ENCODE results near the gene APBB2. TPM values are rescaled to one million over a fixed set of nuclear protein-coding genes. Genes with fewer than 3 reads are reported as not detected.
A peak's percentile ranks its signal among the peaks of the same experiment; 100 is the strongest.

Gene APBB2
- total and polyA plus RNA-seq, 2 donors: 20.6 to 67.8 TPM

GRCh38 chr4:40949358-40950100 lies 264.8 kb downstream of the APBB2 start:
- no peak for DNase-seq (ENCODE audit: extremely low spot score)
- H3K4me1 ChIP-seq (ENCODE audit: insufficient read depth): no peaks in the 10 kb centered on the region
- no peak overlapping the region for H3K4me3 ChIP-seq (ENCODE audit: low read depth, low read length)
- WGBS: 85% methylated on average over 23 of the region's 23 CpGs
- H3K27ac ChIP-seq (ENCODE audit: low read depth): no peak overlapping the region
- no peaks in the 10 kb centered on the region for H3K36me3 ChIP-seq (ENCODE audit: insufficient read depth)

DNA sequence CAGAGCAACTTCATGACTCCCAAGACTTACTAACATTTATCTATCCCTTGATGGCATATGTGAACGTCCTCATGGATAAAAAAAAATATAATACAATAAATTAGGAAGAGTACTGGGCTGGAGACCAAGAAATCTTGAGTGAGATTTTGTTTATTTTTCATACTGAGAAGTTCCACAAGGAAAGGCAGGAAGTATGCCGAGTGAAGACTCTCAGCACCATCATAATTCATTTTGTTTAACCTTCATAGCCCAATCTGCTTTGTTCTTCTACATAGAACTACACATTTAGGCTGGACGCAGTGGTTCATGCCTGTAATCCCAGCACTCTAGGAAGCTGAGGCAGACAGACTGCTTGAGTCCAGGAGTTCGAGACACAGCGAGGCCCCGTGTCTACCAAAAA lies 266.3 kb downstream of the APBB2 start:
- 38% methylated on average over 6 of the region's 6 CpGs for WGBS
- no peak overlapping the region for H3K4me3 ChIP-seq (ENCODE audit: low read depth, low read length)
- no peaks in the 10 kb centered on the region for H3K36me3 ChIP-seq (ENCODE audit: insufficient read depth)
- H3K27ac ChIP-seq (ENCODE audit: low read depth): no peak overlapping the region
- DNase-seq (ENCODE audit: extremely low spot score): peak; percentile 35
- H3K4me1 ChIP-seq (ENCODE audit: insufficient read depth): no peaks in the 10 kb centered on the region

GRCh38 chr4:40946652-40947051 lies 267.7 kb downstream of the APBB2 start:
- Histone ChIP-seq H3K4me3 (ENCODE audit: low read depth, low read length) (no peak overlapping the region), H3K4me1 (ENCODE audit: insufficient read depth) (no peaks in the 10 kb centered on the region), H3K36me3 (ENCODE audit: insufficient read depth) (no peaks in the 10 kb centered on the region), H3K27ac (ENCODE audit: low read depth) (no peak overlapping the region)
- 87% methylated on average over 9 of the region's 9 CpGs for WGBS
- DNase-seq (ENCODE audit: extremely low spot score): no peak

DNA sequence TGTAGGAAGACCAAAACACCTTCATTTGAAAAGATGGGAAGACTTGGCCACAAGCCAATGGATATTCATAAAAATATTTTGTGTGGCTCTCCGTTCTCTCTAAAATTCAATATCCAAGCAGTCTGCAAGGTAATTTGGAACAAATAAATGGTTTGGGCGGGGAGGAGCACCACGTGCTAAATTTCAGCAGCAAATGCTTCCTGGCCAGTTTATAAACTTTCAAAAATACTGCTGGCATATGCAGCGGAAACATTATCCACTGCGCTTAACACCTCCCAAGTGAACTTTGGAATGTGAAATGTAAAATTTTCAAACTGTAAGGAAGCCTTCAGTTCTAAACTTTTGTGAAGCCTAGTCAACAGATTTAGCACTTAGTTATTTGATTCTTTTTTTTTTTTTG lies 273.6 kb downstream of the APBB2 start:
- Histone ChIP-seq H3K4me3 (ENCODE audit: low read depth, low read length) (no peak overlapping the region), H3K4me1 (ENCODE audit: insufficient read depth) (no peaks in the 10 kb centered on the region), H3K36me3 (ENCODE audit: insufficient read depth) (no peaks in the 10 kb centered on the region), H3K27ac (ENCODE audit: low read depth) (no peak overlapping the region)
- 30% methylated on average over 5 of the region's 5 CpGs for WGBS
- no peak for DNase-seq (ENCODE audit: extremely low spot score)

DNA sequence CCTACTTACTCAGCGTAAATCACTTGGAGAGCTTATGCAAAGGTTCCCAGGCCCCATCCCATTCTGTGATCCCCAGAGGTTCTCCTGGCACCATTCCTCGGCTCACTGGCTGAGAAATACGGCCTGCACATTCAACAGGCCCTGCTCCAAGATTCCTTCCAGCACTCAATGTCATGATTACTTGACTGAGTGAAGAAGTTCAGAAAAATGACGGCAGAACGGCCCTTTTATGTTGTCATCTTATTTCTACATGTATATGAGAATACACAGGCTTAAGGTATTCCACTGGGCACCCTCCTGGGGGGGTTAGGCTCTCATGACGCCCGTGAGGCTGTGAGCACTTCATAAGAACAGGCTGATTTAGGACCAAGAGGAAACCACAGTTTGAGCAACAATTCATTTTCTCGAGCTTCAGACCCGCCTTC lies 274.0 kb downstream of the APBB2 start:
- no peak overlapping the region for H3K4me3 ChIP-seq (ENCODE audit: low read depth, low read length)
- H3K4me1 ChIP-seq (ENCODE audit: insufficient read depth): no peaks in the 10 kb centered on the region
- WGBS: 43% methylated on average over 9 of the region's 9 CpGs
- no peak for DNase-seq (ENCODE audit: extremely low spot score)
- H3K36me3 ChIP-seq (ENCODE audit: insufficient read depth): no peaks in the 10 kb centered on the region
- H3K27ac ChIP-seq (ENCODE audit: low read depth): no peak overlapping the region

GRCh38 chr4:40939856-40940255 lies 274.5 kb downstream of the APBB2 start:
- no peaks in the 10 kb centered on the region for H3K36me3 ChIP-seq (ENCODE audit: insufficient read depth)
- H3K4me3 ChIP-seq (ENCODE audit: low read depth, low read length): no peak overlapping the region
- no peaks in the 10 kb centered on the region for H3K4me1 ChIP-seq (ENCODE audit: insufficient read depth)
- no peak overlapping the region for H3K27ac ChIP-seq (ENCODE audit: low read depth)
- DNase-seq (ENCODE audit: extremely low spot score): no peak
- WGBS: 73% methylated on average over 2 of the region's 2 CpGs

GRCh38 chr4:40938337-40938736 lies 276.0 kb downstream of the APBB2 start:
- WGBS: 91% methylated on average over 5 of the region's 5 CpGs
- no peak overlapping the region for H3K27ac ChIP-seq (ENCODE audit: low read depth)

GRCh38 chr4:40937140-40937725 lies 277.1 kb downstream of the APBB2 start:
- Histone ChIP-seq H3K36me3 (ENCODE audit: insufficient read depth) (no peaks in the 10 kb centered on the region), H3K27ac (ENCODE audit: low read depth) (no peak overlapping the region), H3K4me3 (ENCODE audit: low read depth, low read length) (no peak overlapping the region), H3K4me1 (ENCODE audit: insufficient read depth) (no peaks in the 10 kb centered on the region)
- 77% methylated on average over 2 of the region's 2 CpGs for WGBS
- DNase-seq (ENCODE audit: extremely low spot score): no peak

More at GRCh38 chr4:40938337-40938736, 276.0 kb downstream of the APBB2 start:
- no peak for DNase-seq (ENCODE audit: extremely low spot score)
- H3K4me3 ChIP-seq (ENCODE audit: low read depth, low read length): no peak overlapping the region
- no peaks in the 10 kb centered on the region for H3K4me1 ChIP-seq (ENCODE audit: insufficient read depth)
- no peaks in the 10 kb centered on the region for H3K36me3 ChIP-seq (ENCODE audit: insufficient read depth)

DNA sequence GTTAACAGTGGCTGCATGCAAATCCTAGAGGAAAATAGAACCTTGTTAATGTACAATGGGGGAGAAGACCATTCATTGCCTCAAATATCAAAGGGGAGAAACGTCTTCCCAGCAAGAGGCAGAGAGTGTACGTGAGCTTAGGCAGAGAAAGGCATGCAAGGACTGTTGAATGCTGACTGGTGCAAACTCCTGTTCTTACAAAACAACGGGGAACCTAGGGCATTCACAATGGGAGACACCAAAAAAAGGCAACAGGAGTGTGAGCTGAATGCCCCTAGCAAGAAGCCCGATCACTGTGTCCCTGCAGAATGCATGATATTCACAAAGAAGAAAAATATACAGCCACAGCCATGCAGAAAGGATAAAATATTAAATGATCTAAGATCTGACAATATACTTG lies 279.7 kb downstream of the APBB2 start:
- Histone ChIP-seq H3K36me3 (ENCODE audit: insufficient read depth) (no peaks in the 10 kb centered on the region), H3K27ac (ENCODE audit: low read depth) (no peak overlapping the region), H3K4me1 (ENCODE audit: insufficient read depth) (no peaks in the 10 kb centered on the region), H3K4me3 (ENCODE audit: low read depth, low read length) (no peak overlapping the region)
- 78% methylated on average over 4 of the region's 4 CpGs for WGBS
- no peak for DNase-seq (ENCODE audit: extremely low spot score)

DNA sequence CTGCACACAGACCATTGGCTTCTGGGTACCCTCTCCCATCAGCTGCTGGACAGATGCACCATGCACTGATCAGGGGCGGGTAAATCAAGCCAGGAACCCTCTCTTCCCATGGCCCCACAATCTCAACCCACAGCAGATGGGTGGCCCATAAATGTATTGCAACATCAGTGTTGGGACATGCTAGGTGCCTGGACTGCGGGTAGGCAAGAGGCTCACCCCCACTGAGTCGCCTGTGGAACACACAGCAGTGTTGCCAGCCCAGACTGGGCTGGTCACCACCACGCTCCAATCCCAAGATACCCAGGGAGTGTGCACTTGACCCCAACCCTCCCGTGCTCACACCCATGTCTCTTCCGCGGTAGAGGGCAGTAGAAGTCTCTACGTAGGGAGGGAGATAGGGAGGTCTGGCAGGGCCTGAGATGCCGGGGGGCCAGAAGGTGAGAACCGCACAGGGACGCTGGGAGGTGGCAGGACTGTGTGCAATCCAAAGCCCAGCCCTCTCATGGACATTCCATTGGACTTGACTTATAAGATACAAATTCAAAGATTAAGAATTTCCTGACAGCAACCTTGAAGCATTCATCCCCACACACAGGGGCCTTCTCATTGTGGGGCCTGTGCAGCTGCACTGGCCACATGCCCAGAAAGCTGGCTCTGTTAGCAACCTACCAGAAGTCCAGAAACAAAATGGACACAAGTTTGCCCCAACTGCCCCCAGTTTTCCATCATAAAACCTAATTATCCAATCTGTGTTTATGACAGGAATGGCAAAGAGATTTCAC lies 280.9 kb downstream of the APBB2 start:
- Histone ChIP-seq H3K4me3 (ENCODE audit: low read depth, low read length) (no peak overlapping the region), H3K27ac (ENCODE audit: low read depth) (no peak overlapping the region), H3K4me1 (ENCODE audit: insufficient read depth) (no peaks in the 10 kb centered on the region), H3K36me3 (ENCODE audit: insufficient read depth) (no peaks in the 10 kb centered on the region)
- no peak for DNase-seq (ENCODE audit: extremely low spot score)
- WGBS: 89% methylated on average over 11 of the region's 11 CpGs

DNA sequence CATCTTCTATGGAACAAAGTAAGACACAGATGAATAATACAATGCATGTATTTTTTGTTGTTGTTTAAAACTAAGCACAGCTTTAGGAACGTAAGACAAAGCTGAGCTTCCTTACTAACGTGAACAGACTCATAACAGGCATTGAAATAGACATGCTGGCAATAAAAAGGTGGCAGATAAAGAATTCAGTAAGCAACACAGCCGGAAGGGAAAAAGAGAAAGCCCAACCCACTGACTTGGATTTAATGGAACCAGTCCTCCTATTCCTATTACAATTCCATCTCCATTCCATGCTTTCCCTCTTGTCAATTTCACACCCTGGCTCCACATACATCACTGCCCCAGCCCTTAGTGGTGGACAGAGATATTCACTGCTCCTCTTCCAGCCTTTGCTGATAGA lies 282.5 kb downstream of the APBB2 start:
- no peak overlapping the region for H3K4me3 ChIP-seq (ENCODE audit: low read depth, low read length)

GRCh38 chr4:40931238-40931637 lies 283.1 kb downstream of the APBB2 start:
- no peak overlapping the region for H3K4me3 ChIP-seq (ENCODE audit: low read depth, low read length)
- no peaks in the 10 kb centered on the region for H3K36me3 ChIP-seq (ENCODE audit: insufficient read depth)
- no peak overlapping the region for H3K27ac ChIP-seq (ENCODE audit: low read depth)
- WGBS: 88% methylated on average over 6 of the region's 6 CpGs
- DNase-seq (ENCODE audit: extremely low spot score): no peak
- H3K4me1 ChIP-seq (ENCODE audit: insufficient read depth): no peaks in the 10 kb centered on the region

More for the DNA sequence above, 282.5 kb downstream of the APBB2 start:
- no peak for DNase-seq (ENCODE audit: extremely low spot score)
- Histone ChIP-seq H3K27ac (ENCODE audit: low read depth) (no peak overlapping the region), H3K36me3 (ENCODE audit: insufficient read depth) (no peaks in the 10 kb centered on the region), H3K4me1 (ENCODE audit: insufficient read depth) (no peaks in the 10 kb centered on the region)
- 77% methylated on average over 3 of the region's 3 CpGs for WGBS

DNA sequence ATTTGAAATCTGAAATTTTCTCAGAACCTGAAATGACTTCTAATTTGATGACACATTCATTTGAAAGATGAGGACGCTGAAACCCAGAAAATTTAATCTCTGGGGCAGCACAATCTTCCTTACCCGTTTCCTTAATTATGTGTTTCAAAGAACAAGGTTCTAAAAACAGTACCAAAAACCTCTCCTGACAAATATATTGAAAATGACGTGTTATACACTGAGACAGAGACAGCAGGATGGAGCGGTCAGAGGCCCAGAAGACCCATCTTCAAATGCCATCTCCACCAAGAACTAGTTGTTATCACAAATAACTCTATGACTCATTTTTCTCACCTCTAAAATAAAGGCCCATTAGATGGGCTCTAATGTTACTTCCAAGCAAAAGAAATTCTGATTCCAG lies 287.3 kb downstream of the APBB2 start:
- H3K27ac ChIP-seq (ENCODE audit: low read depth): no peak overlapping the region
- no peaks in the 10 kb centered on the region for H3K4me1 ChIP-seq (ENCODE audit: insufficient read depth)
- 76% methylated on average over 4 of the region's 4 CpGs for WGBS
- no peak for DNase-seq (ENCODE audit: extremely low spot score)
- no peak overlapping the region for H3K4me3 ChIP-seq (ENCODE audit: low read depth, low read length)
- H3K36me3 ChIP-seq (ENCODE audit: insufficient read depth): no peaks in the 10 kb centered on the region

- 82% methylated on average over 6 of the region's 6 CpGs for WGBS
- no peaks in the 10 kb centered on the region for H3K4me1 ChIP-seq (ENCODE audit: insufficient read depth)
- H3K27ac ChIP-seq (ENCODE audit: low read depth): no peak overlapping the region
- no peaks in the 10 kb centered on the region for H3K36me3 ChIP-seq (ENCODE audit: insufficient read depth)
- no peak overlapping the region for H3K4me3 ChIP-seq (ENCODE audit: low read depth, low read length)
- DNase-seq (ENCODE audit: extremely low spot score): no peak
These were observed 289.6 kb downstream of the APBB2 start for GRCh38 chr4:40924793-40925117.

Measured in urinary bladder (tissue), 4 donors.